T-cell (primary cell): ENCODE measurements around the gene USP7. TPM values are rescaled to one million over a fixed set of nuclear protein-coding genes. Genes with fewer than 3 reads are reported as not detected.

Source experiments
- ATAC-seq, 4 experiments: fragments of 200-7000 bp in 3 of 4; fragments of 150-1000 bp in 1 of 4; cut with Tn5 transposase; replicated peaks in 1 of 4; 1 replicate in 3 of 4; 2 replicates in 1 of 4; pipeline ENCODE4 v1.10.0; 2021; ENCODE audit warnings: moderate library complexity in 3 of 4, mild to moderate bottlenecking in 2 of 4, moderate number of reproducible peaks in 1 of 4
- CTCF ChIA-PET, 2 donors: fragments of 300-600 bp; sonication (Branson Sonifier 250); formaldehyde crosslinking; loops; one replicate each; lab custom pipeline; 2022; ENCODE audit warnings: antibody characterized with exemption in 2 of 2; lab: Charles Lee
- POLR2A ChIA-PET, 2 donors: fragments of 300-600 bp; sonication (Branson Sonifier 250); formaldehyde crosslinking; loops; one replicate each; lab custom pipeline; 2022; ENCODE audit warnings: antibody characterized with exemption in 2 of 2; lab: Charles Lee
- DNase-seq, 35 experiments: peaks; one replicate each; pipeline versions ENCODE4 v3.0.0 to v3.0.0-alpha.2; 2013 to 2023
- H3K27ac ChIP-seq: one replicate; pipeline ENCODE4 v1.5.1; 2013; ENCODE audit warnings: low read length
- H3K27me3 ChIP-seq, 2 experiments: replicated peaks in 1 of 2; 1 replicate in 1 of 2; 2 replicates in 1 of 2; pipeline versions ENCODE4 v1.6.1 to v1.7.0; 2013; ENCODE audit warnings: low read length in 1 of 2, mixed read lengths in 1 of 2; ENCODE audit not compliant: control insufficient read depth in 2 of 2, insufficient read depth in 2 of 2; ENCODE audit errors: extremely low read depth in 1 of 2
- H3K36me3 ChIP-seq, 2 donors: 1 replicate in 1 of 2; 2 replicates in 1 of 2; pipeline versions ENCODE4 v1.6.1 to v1.7.0; 2013; ENCODE audit warnings: low read length in 1 of 2; ENCODE audit not compliant: control insufficient read depth in 2 of 2, insufficient read depth in 1 of 2; ENCODE audit errors: extremely low read depth in 1 of 2
- H3K4me1 ChIP-seq, 2 experiments: 1 replicate in 1 of 2; 2 replicates in 1 of 2; pipeline versions ENCODE4 v1.6.1 to v1.7.0; 2013; ENCODE audit warnings: low read length in 2 of 2, mixed read lengths in 1 of 2; ENCODE audit not compliant: insufficient read depth in 2 of 2, control insufficient read depth in 1 of 2; ENCODE audit errors: extremely low read depth in 1 of 2
- H3K4me3 ChIP-seq, 2 donors: 1 replicate in 1 of 2; 2 replicates in 1 of 2; pipeline versions ENCODE4 v1.5.1 to v1.7.0; 2013; ENCODE audit warnings: mild to moderate bottlenecking in 2 of 2, low read length in 1 of 2, moderate library complexity in 1 of 2; ENCODE audit not compliant: control insufficient read depth in 1 of 2; ENCODE audit errors: extremely low read depth in 1 of 2
- H3K9me3 ChIP-seq: 2 replicates; pipeline ENCODE4 v1.7.0; 2013
- H3K27ac Mint-ChIP-seq, 2 donors: one replicate each; pipeline ENCODE4 v1.8.0; 2020 to 2021; ENCODE audit warnings: mild to moderate bottlenecking in 2 of 2, mixed read lengths in 2 of 2
- H3K27me3 Mint-ChIP-seq, 2 donors: one replicate each; pipeline ENCODE4 v1.8.0; 2021 to 2022; ENCODE audit warnings: mixed read lengths in 2 of 2
- H3K36me3 Mint-ChIP-seq: one replicate; pipeline ENCODE4 v1.8.0; 2021; ENCODE audit warnings: mixed read lengths
- H3K4me1 Mint-ChIP-seq, 3 donors: one replicate each; pipeline ENCODE4 v1.8.0; 2020 to 2022; ENCODE audit warnings: mixed read lengths in 3 of 3, mild to moderate bottlenecking in 1 of 3
- H3K4me3 Mint-ChIP-seq, 3 donors: one replicate each; pipeline ENCODE4 v1.8.0; 2020 to 2022; ENCODE audit warnings: mild to moderate bottlenecking in 3 of 3, mixed read lengths in 3 of 3, moderate library complexity in 3 of 3
- H3K9me3 Mint-ChIP-seq, 3 donors: one replicate each; pipeline ENCODE4 v1.8.0; 2020 to 2022; ENCODE audit warnings: mixed read lengths in 3 of 3
- WGBS: methylation state at CpG from one replicate; pipeline ENCODE4 v1.1.5; 2013; ENCODE audit warnings: missing lambda C conversion rate; ENCODE audit not compliant: insufficient coverage; 5-methylcytosine and 5-hydroxymethylcytosine counted together
- total RNA-seq, 35 experiments: library from RNA in 6 of 35; stranded (reverse) in 6 of 35; fragments of 120-200 nt in 1 of 35; gene quantifications; one replicate each; pipeline versions ENCODE4 v1.2.1 to v1.2.4 and lab custom pipeline; 2013 to 2026

USP7 gene
- total RNA-seq, 5 donors from 2014 or later (not counting 1 experiment from before 2014, with no cell fraction given): 159 to 261 (median 169) TPM

- no peak overlapping the region for H3K27ac Mint-ChIP-seq
- WGBS: 91% methylated on average over 13 of the region's 13 CpGs
- no peaks in the 10 kb centered on the region for H3K27me3 Mint-ChIP-seq
- ATAC-seq (no peak), DNase-seq (no peak)
- no peaks in the 10 kb centered on the region for H3K9me3 Mint-ChIP-seq
- Histone ChIP-seq H3K36me3 (peaks cover 22 to 94% of the 10 kb centered on the region in 2 donors), H3K9me3 (no peaks in the 10 kb centered on the region), H3K27me3 (no peaks in the 10 kb centered on the region), H3K4me1 (no peaks in the 10 kb centered on the region), H3K4me3 (no peak overlapping the region), H3K27ac (no peak overlapping the region)
- ChIA-PET POLR2A (interaction anchor here in 1 of 2 donors (0.6 kb wide), 2 partner anchors 10 to 13 kb away, joined by 3 to 4 read pairs; no protein-coding TSS in a partner anchor), CTCF (interaction anchor here (0.7 to 1.5 kb wide), 3 partner anchors 35 to 108 kb away, joined by 3 to 4 read pairs (median 4); no protein-coding TSS in a partner anchor)
- no peaks in the 10 kb centered on the region for H3K4me1 Mint-ChIP-seq
- peaks cover 82% of the 10 kb centered on the region for H3K36me3 Mint-ChIP-seq
- no peak overlapping the region for H3K4me3 Mint-ChIP-seq
Measured at GRCh38 chr16:8901320-8901861, 62.3 kb downstream of the USP7 start.

- 100% methylated on average over 2 of the region's 5 CpGs for WGBS
- CTCF ChIA-PET: interaction anchor here (0.6 to 1.5 kb wide), 3 partner anchors 78 to 1837 kb away, joined by 3 to 4 read pairs (median 4); no protein-coding TSS in a partner anchor
- no peaks in the 10 kb centered on the region for H3K9me3 Mint-ChIP-seq
- H3K4me3 Mint-ChIP-seq: no peak overlapping the region
- H3K9me3 ChIP-seq: no peaks in the 10 kb centered on the region
- ATAC-seq (no peak), DNase-seq (no peak)
- H3K36me3 ChIP-seq: peaks cover 15 to 93% of the 10 kb centered on the region in 2 donors
- no peaks in the 10 kb centered on the region for H3K4me1 Mint-ChIP-seq
- no peaks in the 10 kb centered on the region for H3K27me3 Mint-ChIP-seq
- no peak overlapping the region for H3K27ac ChIP-seq
- no peaks in the 10 kb centered on the region for H3K4me1 ChIP-seq
- no peak overlapping the region for H3K4me3 ChIP-seq
- peak overlapping the region in 1 of 2 donors; percentile 6 for H3K27ac Mint-ChIP-seq
- POLR2A ChIA-PET: no interaction called here
- peaks cover 76% of the 10 kb centered on the region for H3K36me3 Mint-ChIP-seq
- no peaks in the 10 kb centered on the region for H3K27me3 ChIP-seq
Measured at GRCh38 chr16:8900343-8900742, 63.4 kb downstream of the USP7 start.

- ChIA-PET CTCF (interaction anchor here in 1 of 2 donors (1.5 kb wide), 1 partner anchor 109 kb away, joined by 4 read pairs; no protein-coding TSS in a partner anchor), POLR2A (no interaction called here)
- H3K36me3 Mint-ChIP-seq: peaks cover 77% of the 10 kb centered on the region
Measured at GRCh38 chr16:8899709-8900317, 63.9 kb downstream of the USP7 start.

GRCh38 chr16:8898660-8899318 lies 64.9 kb downstream of the USP7 start:
- WGBS: 100% methylated on average over 2 of the region's 3 CpGs
- H3K9me3 ChIP-seq: no peaks in the 10 kb centered on the region
- ATAC-seq (no peak), DNase-seq (no peak)
- H3K4me3 ChIP-seq: no peak overlapping the region
- Mint-ChIP-seq H3K27me3 (no peaks in the 10 kb centered on the region), H3K4me1 (no peaks in the 10 kb centered on the region), H3K36me3 (peaks cover 76% of the 10 kb centered on the region), H3K4me3 (no peak overlapping the region), H3K9me3 (no peaks in the 10 kb centered on the region), H3K27ac (no peak overlapping the region)
- ChIA-PET POLR2A (interaction anchor here in 1 of 2 donors (0.7 kb wide), 1 partner anchor 245 kb away, joined by 3 read pairs; no protein-coding TSS in a partner anchor), CTCF (interaction anchor here in 1 of 2 donors (0.6 kb wide), 2 partner anchors 20 to 32 kb away, joined by 3 read pairs; no protein-coding TSS in a partner anchor)
- H3K27me3 ChIP-seq: no peaks in the 10 kb centered on the region
- peaks cover 18 to 95% of the 10 kb centered on the region in 2 donors for H3K36me3 ChIP-seq
- H3K27ac ChIP-seq: no peak overlapping the region
- H3K4me1 ChIP-seq: no peaks in the 10 kb centered on the region

More at GRCh38 chr16:8899709-8900317, 63.9 kb downstream of the USP7 start:
- Histone ChIP-seq H3K4me3 (no peak overlapping the region), H3K9me3 (no peaks in the 10 kb centered on the region), H3K4me1 (no peaks in the 10 kb centered on the region), H3K36me3 (peaks cover 15 to 93% of the 10 kb centered on the region in 2 donors), H3K27me3 (no peaks in the 10 kb centered on the region), H3K27ac (no peak overlapping the region)
- Mint-ChIP-seq H3K27ac (peak overlapping the region in 1 of 2 donors; percentile 6), H3K9me3 (no peaks in the 10 kb centered on the region), H3K4me1 (no peaks in the 10 kb centered on the region), H3K27me3 (no peaks in the 10 kb centered on the region), H3K4me3 (no peak overlapping the region)
- DNase-seq (no peak), ATAC-seq (no peak)
- 92% methylated on average over 6 of the region's 9 CpGs for WGBS

GRCh38 chr16:8894736-8895334 lies 68.9 kb downstream of the USP7 start:
- H3K27me3 Mint-ChIP-seq: no peaks in the 10 kb centered on the region
- H3K4me1 Mint-ChIP-seq: peaks cover 9 to 20% (median 10%) of the 10 kb centered on the region in 3 donors
- no peaks in the 10 kb centered on the region for H3K27me3 ChIP-seq
- no peaks in the 10 kb centered on the region for H3K9me3 Mint-ChIP-seq
- no peak overlapping the region for H3K4me3 ChIP-seq
- no peak overlapping the region for H3K27ac Mint-ChIP-seq
- no peak for DNase-seq
- H3K36me3 Mint-ChIP-seq: peaks cover 71% of the 10 kb centered on the region
- no peak for ATAC-seq
- POLR2A ChIA-PET: interaction anchor here in 1 of 2 donors (0.7 kb wide), 2 partner anchors 183 to 1603 kb away, joined by 3 to 7 read pairs; no protein-coding TSS in a partner anchor
- no peaks in the 10 kb centered on the region for H3K9me3 ChIP-seq
- 94% methylated on average over 15 of the region's 21 CpGs for WGBS
- CTCF ChIA-PET: interaction anchor here (0.7 to 0.8 kb wide), 3 partner anchors 11 to 64 kb away, joined by 3 to 5 read pairs (median 5); no protein-coding TSS in a partner anchor
- H3K4me1 ChIP-seq: peaks cover 0 to 18% of the 10 kb centered on the region in 2 experiments
- H3K36me3 ChIP-seq: peaks cover 21 to 88% of the 10 kb centered on the region in 2 donors
- peak overlapping the region in 1 of 3 donors; percentile 12 for H3K4me3 Mint-ChIP-seq
- H3K27ac ChIP-seq: no peak overlapping the region
